HK-2 (cell line): Measurements from ENCODE around the gene TATDN2.

ENCODE experiments used
- DNase-seq: peaks from one replicate; pipeline ENCODE4 v3.0.0-alpha.2; 2018; ENCODE audit not compliant: unreplicated experiment

Gene TATDN2

GRCh38 chr3:10317311-10317960 lies 69.2 kb downstream of the TATDN2 start:
- no peak for DNase-seq

GRCh38 chr3:10317961-10318350 lies 69.7 kb downstream of the TATDN2 start:
- no peak for DNase-seq

GRCh38 chr3:10319251-10319650 lies 71.0 kb downstream of the TATDN2 start:
- DNase-seq: no peak

GRCh38 chr3:10319804-10320203 lies 71.5 kb downstream of the TATDN2 start:
- no peak for DNase-seq

GRCh38 chr3:10320320-10320677 lies 72.0 kb downstream of the TATDN2 start:
- DNase-seq: no peak

GRCh38 chr3:10321630-10322351 lies 73.5 kb downstream of the TATDN2 start:
- no peak for DNase-seq

- no peak for DNase-seq
These were observed 74.1 kb downstream of the TATDN2 start for GRCh38 chr3:10322352-10322710.

- no peak for DNase-seq
These were observed 79.3 kb downstream of the TATDN2 start for GRCh38 chr3:10327592-10327991.

- no peak for DNase-seq
These were observed 80.3 kb downstream of the TATDN2 start for GRCh38 chr3:10328460-10329071.

GRCh38 chr3:10329495-10330015 lies 81.3 kb downstream of the TATDN2 start:
- no peak for DNase-seq

GRCh38 chr3:10330319-10330718 lies 82.1 kb downstream of the TATDN2 start:
- no peak for DNase-seq
